KMS-11 (cell line): ENCODE results near the gene CLDN14.

Experiments
- H2AFZ ChIP-seq: fragments of 200-600 bp; sonication (generic); 2 replicates; pipeline ENCODE4 v1.6.1; 2016; ENCODE audit warnings: antibody characterized with exemption, mixed run types, low read depth
- H3K27ac ChIP-seq: fragments of 200-600 bp; sonication (generic); 2 replicates; pipeline ENCODE4 v1.6.1; 2016; ENCODE audit warnings: mild to moderate bottlenecking, mixed run types
- H3K27me3 ChIP-seq: fragments of 200-600 bp; sonication (generic); 2 replicates; pipeline ENCODE4 v1.6.1; 2017; ENCODE audit warnings: mild to moderate bottlenecking, low read depth, mixed run types, moderate library complexity; ENCODE audit not compliant: insufficient read depth
- H3K36me3 ChIP-seq: fragments of 200-600 bp; sonication (generic); 2 replicates; pipeline ENCODE4 v1.6.1; 2017; ENCODE audit warnings: mild to moderate bottlenecking, mixed run types; ENCODE audit not compliant: insufficient read depth
- H3K4me1 ChIP-seq: fragments of 200-600 bp; sonication (generic); 2 replicates; pipeline ENCODE4 v1.6.1; 2016; ENCODE audit warnings: mild to moderate bottlenecking, low read depth, mixed run types; ENCODE audit not compliant: poor library complexity, severe bottlenecking
- H3K4me2 ChIP-seq: fragments of 200-600 bp; sonication (generic); 2 replicates; pipeline ENCODE4 v1.7.0; 2016; ENCODE audit warnings: mild to moderate bottlenecking, mixed run types
- H3K4me3 ChIP-seq: fragments of 200-600 bp; sonication (generic); IDR thresholded peaks from 2 replicates; pipeline ENCODE4 v1.6.1; 2017; ENCODE audit warnings: low read depth, low read length, mixed read lengths; ENCODE audit not compliant: insufficient read depth
- H3K79me2 ChIP-seq: fragments of 200-600 bp; sonication (generic); 2 replicates; pipeline ENCODE4 v1.6.1; 2016; ENCODE audit warnings: low read depth, mixed run types; ENCODE audit not compliant: insufficient read depth
- H3K9ac ChIP-seq: fragments of 200-600 bp; sonication (generic); 2 replicates; pipeline ENCODE4 v1.6.1; 2016; ENCODE audit warnings: mild to moderate bottlenecking, mixed run types
- H4K20me1 ChIP-seq: fragments of 200-600 bp; sonication (generic); 2 replicates; pipeline ENCODE4 v1.6.1; 2016; ENCODE audit warnings: mild to moderate bottlenecking, mixed run types; ENCODE audit not compliant: insufficient read depth
- CTCF ChIP-seq: fragments of 200-600 bp; sonication (generic); conservative IDR thresholded peaks from 2 replicates; pipeline ENCODE4 v1.6.1; 2017; ENCODE audit warnings: low read depth, mild to moderate bottlenecking, antibody characterized with exemption, low read length, moderate library complexity, mixed read lengths

The CLDN14 gene

GRCh38 chr21:36446301-36446700 lies 33.6 kb downstream of the CLDN14 start:
- no peaks in the 10 kb centered on the region for H4K20me1 ChIP-seq
- TF ChIP-seq CTCF = no peak
- no peak overlapping the region for H3K4me3 ChIP-seq
- H3K27ac ChIP-seq = no peak overlapping the region
- no peaks in the 10 kb centered on the region for H3K36me3 ChIP-seq
- no peaks in the 10 kb centered on the region for H3K79me2 ChIP-seq
- H2AFZ ChIP-seq = no peak overlapping the region
- no peak overlapping the region for H3K9ac ChIP-seq
- no peaks in the 10 kb centered on the region for H3K27me3 ChIP-seq
- H3K4me2 ChIP-seq = no peak overlapping the region
- no peaks in the 10 kb centered on the region for H3K4me1 ChIP-seq

GRCh38 chr21:36441715-36442114 lies 38.2 kb downstream of the CLDN14 start:
- Histone ChIP-seq H3K4me2 (no peak overlapping the region), H3K79me2 (no peaks in the 10 kb centered on the region)
- TF ChIP-seq CTCF = no peak

GRCh38 chr21:36437745-36438128 lies 42.2 kb downstream of the CLDN14 start:
- H3K27me3 ChIP-seq = no peaks in the 10 kb centered on the region
- no peaks in the 10 kb centered on the region for H3K79me2 ChIP-seq
- H3K27ac ChIP-seq = no peak overlapping the region
- no peak overlapping the region for H2AFZ ChIP-seq
- TF ChIP-seq CTCF = no peak
- H3K9ac ChIP-seq = no peak overlapping the region
- no peak overlapping the region for H3K4me2 ChIP-seq
- H3K4me1 ChIP-seq = no peaks in the 10 kb centered on the region
- H3K4me3 ChIP-seq = no peak overlapping the region
- no peaks in the 10 kb centered on the region for H4K20me1 ChIP-seq
- no peaks in the 10 kb centered on the region for H3K36me3 ChIP-seq

More at GRCh38 chr21:36441715-36442114, 38.2 kb downstream of the CLDN14 start:
- no peaks in the 10 kb centered on the region for H3K36me3 ChIP-seq
- H3K27ac ChIP-seq = no peak overlapping the region
- H2AFZ ChIP-seq = no peak overlapping the region
- no peaks in the 10 kb centered on the region for H4K20me1 ChIP-seq
- no peak overlapping the region for H3K9ac ChIP-seq
- no peak overlapping the region for H3K4me3 ChIP-seq
- no peaks in the 10 kb centered on the region for H3K27me3 ChIP-seq
- H3K4me1 ChIP-seq = no peaks in the 10 kb centered on the region

GRCh38 chr21:36436829-36437744 lies 42.8 kb downstream of the CLDN14 start:
- H3K4me3 ChIP-seq = no peak overlapping the region
- no peak overlapping the region for H3K4me2 ChIP-seq
- no peaks in the 10 kb centered on the region for H4K20me1 ChIP-seq
- TF ChIP-seq CTCF = no peak
- H3K79me2 ChIP-seq = no peaks in the 10 kb centered on the region
- no peak overlapping the region for H2AFZ ChIP-seq
- no peaks in the 10 kb centered on the region for H3K27me3 ChIP-seq
- H3K36me3 ChIP-seq = no peaks in the 10 kb centered on the region
- no peaks in the 10 kb centered on the region for H3K4me1 ChIP-seq
- no peak overlapping the region for H3K9ac ChIP-seq
- no peak overlapping the region for H3K27ac ChIP-seq
